Neural cell (in vitro differentiated cells): ENCODE data around the gene DPAGT1. TPM values are rescaled to one million over a fixed set of nuclear protein-coding genes. Genes with fewer than 3 reads are reported as not detected.

Experiments used
- H2AFZ ChIP-seq: fragments of 200-600, 300-800 bp; sonication (generic), shearing (Covaris generic); 2 replicates; pipeline ENCODE4 v1.6.0; 2014; ENCODE audit warnings: low read depth, mild to moderate bottlenecking, antibody characterized with exemption, low read length, moderate library complexity
- H3F3A ChIP-seq: fragments of 200-600 bp; shearing (Covaris generic); 2 replicates; pipeline ENCODE4 v1.6.1; 2016; ENCODE audit warnings: mild to moderate bottlenecking, moderate library complexity, mixed read lengths, antibody characterized with exemption, low read length; ENCODE audit not compliant: insufficient read depth, poor library complexity, severe bottlenecking
- H3K27ac ChIP-seq: fragments of 200-600, 300-800 bp; sonication (generic), shearing (Covaris generic); 2 replicates; pipeline ENCODE4 v1.5.1; 2014; ENCODE audit warnings: mild to moderate bottlenecking, low read length, moderate library complexity
- H3K27me3 ChIP-seq: fragments of 300-800, 200-600 bp; sonication (generic), shearing (Covaris generic); 2 replicates; pipeline ENCODE4 v1.6.0; 2014; ENCODE audit warnings: mild to moderate bottlenecking, low read depth, low read length, moderate library complexity; ENCODE audit not compliant: insufficient read depth
- H3K36me3 ChIP-seq: fragments of 300-800, 200-600 bp; sonication (generic), shearing (Covaris generic); 2 replicates; pipeline ENCODE4 v1.5.1; 2014; ENCODE audit warnings: mild to moderate bottlenecking, antibody characterized with exemption, low read length, moderate library complexity; ENCODE audit not compliant: insufficient read depth
- H3K4me2 ChIP-seq: fragments of 300-800, 200-600 bp; sonication (generic), shearing (Covaris generic); 2 replicates; pipeline ENCODE4 v1.6.0; 2014; ENCODE audit warnings: mild to moderate bottlenecking, low read length
- H3K4me3 ChIP-seq: fragments of 300-800, 200-600 bp; sonication (generic), shearing (Covaris generic); 2 replicates; pipeline ENCODE4 v1.5.1; 2014; ENCODE audit warnings: mild to moderate bottlenecking, low read length, moderate library complexity
- H3K79me2 ChIP-seq: fragments of 200-600 bp; shearing (Covaris generic); replicated peaks from 2 replicates; pipeline ENCODE4 v1.6.0; 2014; ENCODE audit warnings: mild to moderate bottlenecking, low read length, moderate library complexity; ENCODE audit not compliant: insufficient read depth
- H3K9ac ChIP-seq: fragments of 300-800, 200-600 bp; sonication (generic), shearing (Covaris generic); 2 replicates; pipeline ENCODE4 v1.6.1; 2016; ENCODE audit warnings: mild to moderate bottlenecking, low read length, mixed read lengths
- H3K9me2 ChIP-seq: fragments of 200-600 bp; shearing (Covaris generic); 2 replicates; pipeline ENCODE4 v1.6.1; 2016; ENCODE audit warnings: mild to moderate bottlenecking, low read length, mixed read lengths; ENCODE audit not compliant: insufficient read depth
- H3K9me3 ChIP-seq: fragments of 200-600, 300-800 bp; sonication (generic), shearing (Covaris generic); 2 replicates; pipeline ENCODE4 v1.6.1; 2016; ENCODE audit warnings: mild to moderate bottlenecking, mixed run types, low read length, moderate library complexity, mixed read lengths
- H4K20me1 ChIP-seq: fragments of 200-600 bp; shearing (Covaris generic); 2 replicates; pipeline ENCODE4 v1.6.1; 2016; ENCODE audit warnings: mild to moderate bottlenecking, mixed run types; ENCODE audit not compliant: insufficient read depth
- CTCF ChIP-seq: fragments of 450-650 bp; IDR thresholded peaks from 2 replicates; pipeline ENCODE4 v1.5.1; 2014; ENCODE audit warnings: antibody characterized with exemption, mild to moderate bottlenecking, moderate library complexity; ENCODE audit not compliant: poor library complexity, severe bottlenecking
- EP300 ChIP-seq: fragments of 450-650 bp; conservative IDR thresholded peaks from 2 replicates; pipeline ENCODE4 v1.6.1; 2014; ENCODE audit warnings: antibody characterized with exemption, mild to moderate bottlenecking, moderate library complexity; ENCODE audit not compliant: poor library complexity, severe bottlenecking
- EZH2 ChIP-seq: fragments of 200-600, 300-800 bp; shearing (Covaris generic), sonication (generic); IDR thresholded peaks from 2 replicates; pipeline ENCODE4 v1.6.1; 2014; ENCODE audit warnings: antibody characterized with exemption, low read length, borderline replicate concordance, mild to moderate bottlenecking; ENCODE audit not compliant: insufficient read depth, poor library complexity, severe bottlenecking
- MXI1 ChIP-seq: fragments of 450-650 bp; conservative IDR thresholded peaks from 2 replicates; pipeline ENCODE4 v1.6.1; 2014; ENCODE audit warnings: antibody characterized with exemption, mild to moderate bottlenecking; ENCODE audit not compliant: poor library complexity, severe bottlenecking
- POLR2AphosphoS5 ChIP-seq: IDR thresholded peaks from 2 replicates; pipeline ENCODE4 v1.6.1; 2012
- RAD21 ChIP-seq: fragments of 450-650 bp; conservative IDR thresholded peaks from 2 replicates; pipeline ENCODE4 v1.6.1; 2014; ENCODE audit warnings: antibody characterized with exemption, mild to moderate bottlenecking, moderate library complexity
- SMC3 ChIP-seq: fragments of 450-650 bp; conservative IDR thresholded peaks from 2 replicates; pipeline ENCODE4 v1.6.1; 2014; ENCODE audit warnings: antibody characterized with exemption, mild to moderate bottlenecking, moderate library complexity; ENCODE audit not compliant: poor library complexity
- TAF1 ChIP-seq: IDR thresholded peaks from 2 replicates; pipeline ENCODE4 v1.6.1; 2012; ENCODE audit warnings: low read depth
- polyA plus RNA-seq: library from polyadenylated mRNA; depleted of rRNA; stranded (reverse); fragments of >200 nt; gene quantifications from 2 replicates; pipeline ENCODE4 v1.2.3, GENCODE V29; 2014
- TF ChIP-seq, protein P1 (sequence below): IDR thresholded peaks from 2 replicates; pipeline ENCODE4 v1.6.1; 2012; ENCODE audit warnings: borderline replicate concordance

Gene DPAGT1
- polyA plus RNA-seq, 1 donor from 2014 or later, result 9.8 TPM

- Histone ChIP-seq H4K20me1 (no peaks in the 10 kb centered on the region), H3K36me3 (no peaks in the 10 kb centered on the region), H3K4me3 (no peak overlapping the region), H2AFZ (no peak overlapping the region), H3K9me2 (no peaks in the 10 kb centered on the region), H3K27me3 (no peaks in the 10 kb centered on the region), H3K4me2 (no peak overlapping the region), H3K79me2 (no peaks in the 10 kb centered on the region), H3F3A (no peaks in the 10 kb centered on the region), H3K9ac (no peak overlapping the region), H3K27ac (no peak overlapping the region), H3K9me3 (no peaks in the 10 kb centered on the region)
- TF ChIP-seq EP300, result no peak
- TF ChIP-seq SMC3, result no peak
- TF ChIP-seq MXI1, result no peak
- TF ChIP-seq, protein P1, sequence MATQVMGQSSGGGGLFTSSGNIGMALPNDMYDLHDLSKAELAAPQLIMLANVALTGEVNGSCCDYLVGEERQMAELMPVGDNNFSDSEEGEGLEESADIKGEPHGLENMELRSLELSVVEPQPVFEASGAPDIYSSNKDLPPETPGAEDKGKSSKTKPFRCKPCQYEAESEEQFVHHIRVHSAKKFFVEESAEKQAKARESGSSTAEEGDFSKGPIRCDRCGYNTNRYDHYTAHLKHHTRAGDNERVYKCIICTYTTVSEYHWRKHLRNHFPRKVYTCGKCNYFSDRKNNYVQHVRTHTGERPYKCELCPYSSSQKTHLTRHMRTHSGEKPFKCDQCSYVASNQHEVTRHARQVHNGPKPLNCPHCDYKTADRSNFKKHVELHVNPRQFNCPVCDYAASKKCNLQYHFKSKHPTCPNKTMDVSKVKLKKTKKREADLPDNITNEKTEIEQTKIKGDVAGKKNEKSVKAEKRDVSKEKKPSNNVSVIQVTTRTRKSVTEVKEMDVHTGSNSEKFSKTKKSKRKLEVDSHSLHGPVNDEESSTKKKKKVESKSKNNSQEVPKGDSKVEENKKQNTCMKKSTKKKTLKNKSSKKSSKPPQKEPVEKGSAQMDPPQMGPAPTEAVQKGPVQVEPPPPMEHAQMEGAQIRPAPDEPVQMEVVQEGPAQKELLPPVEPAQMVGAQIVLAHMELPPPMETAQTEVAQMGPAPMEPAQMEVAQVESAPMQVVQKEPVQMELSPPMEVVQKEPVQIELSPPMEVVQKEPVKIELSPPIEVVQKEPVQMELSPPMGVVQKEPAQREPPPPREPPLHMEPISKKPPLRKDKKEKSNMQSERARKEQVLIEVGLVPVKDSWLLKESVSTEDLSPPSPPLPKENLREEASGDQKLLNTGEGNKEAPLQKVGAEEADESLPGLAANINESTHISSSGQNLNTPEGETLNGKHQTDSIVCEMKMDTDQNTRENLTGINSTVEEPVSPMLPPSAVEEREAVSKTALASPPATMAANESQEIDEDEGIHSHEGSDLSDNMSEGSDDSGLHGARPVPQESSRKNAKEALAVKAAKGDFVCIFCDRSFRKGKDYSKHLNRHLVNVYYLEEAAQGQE, result no peak
- TF ChIP-seq EZH2, result no peak
- TF ChIP-seq TAF1, result no peak
- TF ChIP-seq RAD21, result no peak
- TF ChIP-seq POLR2AphosphoS5, result no peak
- no peak for TF ChIP-seq CTCF
These were observed 10.8 kb upstream of the DPAGT1 start for GRCh38 chr11:119112314-119113020.

- no peaks in the 10 kb centered on the region for H3K9me3 ChIP-seq
- H3K27ac ChIP-seq, result no peak overlapping the region
- no peaks in the 10 kb centered on the region for H4K20me1 ChIP-seq
- no peaks in the 10 kb centered on the region for H3F3A ChIP-seq
- H3K9me2 ChIP-seq, result no peaks in the 10 kb centered on the region
- TF ChIP-seq CTCF, result no peak
- no peak for TF ChIP-seq SMC3
- TF ChIP-seq MXI1, result no peak
- TF ChIP-seq, protein P1, result no peak
- TF ChIP-seq EZH2, result no peak
- no peak for TF ChIP-seq TAF1
- TF ChIP-seq POLR2AphosphoS5, result no peak
- no peak for TF ChIP-seq RAD21
- no peak for TF ChIP-seq EP300
- H3K4me2 ChIP-seq, result no peak overlapping the region
- H3K9ac ChIP-seq, result no peak overlapping the region
- H3K27me3 ChIP-seq, result no peaks in the 10 kb centered on the region
- no peaks in the 10 kb centered on the region for H3K79me2 ChIP-seq
- H3K4me3 ChIP-seq, result no peak overlapping the region
- H2AFZ ChIP-seq, result no peak overlapping the region
- no peaks in the 10 kb centered on the region for H3K36me3 ChIP-seq
These were observed 9.8 kb upstream of the DPAGT1 start for GRCh38 chr11:119111361-119111925.
